A673 (cell line): ENCODE results near the gene IPO7.
"Not testable (repeated sequence)": the region's sequence is repeated elsewhere in the genome, so short reads cannot be mapped to it uniquely, and the experiment has no call there.

Experiments
- CTCF ChIP-seq: fragments of 300-800, 200-600 bp; sonication (generic); conservative IDR thresholded peaks from 2 replicates; pipeline ENCODE4 v1.5.1; 2017; ENCODE audit warnings: low read depth, mild to moderate bottlenecking, antibody characterized with exemption, low read length, moderate library complexity, mixed read lengths
- EZH2 ChIP-seq: fragments of 200-600 bp; sonication (generic); IDR thresholded peaks from 2 replicates; pipeline ENCODE4 v1.6.1; 2017; ENCODE audit warnings: borderline replicate concordance, low read depth, mild to moderate bottlenecking, mixed read lengths, antibody characterized with exemption, low read length; ENCODE audit not compliant: poor library complexity, severe bottlenecking

- TF ChIP-seq CTCF, EZH2: not testable (repeated sequence)
Observed at GRCh38 chr11:9360862-9361622, 23.4 kb upstream of the IPO7 start.
